OCI-LY7 (cell line): Measurements from ENCODE around the gene FOXN3. TPM values are rescaled to one million over a fixed set of nuclear protein-coding genes. Genes with fewer than 3 reads are reported as not detected.

Experiments used
- BruUV-seq: library from RNA; stranded (reverse); fragments of 400-500 nt; replicated peaks from 2 replicates; lab custom pipeline; 2021; lab: Mats Ljungman, UMichigan
- CTCF ChIA-PET: fragments of 300-600 bp; sonication (Branson Sonifier 250); formaldehyde crosslinking; loops from one replicate; lab custom pipeline; 2022; ENCODE audit warnings: antibody characterized with exemption; ENCODE audit not compliant: unreplicated experiment; lab: Charles Lee
- POLR2A ChIA-PET: fragments of 300-600 bp; sonication (Branson Sonifier 250); formaldehyde crosslinking; loops from one replicate; lab custom pipeline; 2022; ENCODE audit warnings: antibody characterized with exemption; lab: Charles Lee
- DNase-seq: peaks from one replicate; pipeline ENCODE4 v3.0.0-alpha.2; 2015; ENCODE audit warnings: low spot score
- H2AFZ ChIP-seq: fragments of 200-600 bp; sonication (generic), shearing (Covaris generic); 2 replicates; pipeline ENCODE4 v1.6.1; 2014; ENCODE audit warnings: mild to moderate bottlenecking, antibody characterized with exemption, low read length, moderate library complexity
- H3K27ac ChIP-seq: fragments of 200-600 bp; sonication (generic); 2 replicates; pipeline ENCODE4 v1.5.1; 2014; ENCODE audit warnings: mixed run types, low read depth, mild to moderate bottlenecking, moderate library complexity, low read length, inconsistent platforms; ENCODE audit not compliant: poor library complexity, severe bottlenecking
- H3K36me3 ChIP-seq: fragments of 200-600 bp; sonication (generic); 2 replicates; pipeline ENCODE4 v1.6.1; 2014; ENCODE audit warnings: mild to moderate bottlenecking, antibody characterized with exemption, low read length, moderate library complexity, mixed read lengths; ENCODE audit not compliant: insufficient read depth
- H3K4me1 ChIP-seq: fragments of 200-600 bp; sonication (generic); 2 replicates; pipeline ENCODE4 v1.5.1; 2014; ENCODE audit warnings: mild to moderate bottlenecking, low read length; ENCODE audit not compliant: insufficient read depth, poor library complexity, severe bottlenecking
- H3K4me2 ChIP-seq: fragments of 200-600 bp; sonication (generic); 2 replicates; pipeline ENCODE4 v1.6.1; 2014; ENCODE audit warnings: mild to moderate bottlenecking, low read length
- H3K4me3 ChIP-seq: fragments of 200-600 bp; sonication (generic); 2 replicates; pipeline ENCODE4 v1.5.1; 2014; ENCODE audit warnings: mild to moderate bottlenecking, low read depth, low read length; ENCODE audit not compliant: poor library complexity, severe bottlenecking
- H3K79me2 ChIP-seq: fragments of 200-600 bp; sonication (generic); 2 replicates; pipeline ENCODE4 v1.6.1; 2016; ENCODE audit warnings: low read depth, mild to moderate bottlenecking, low read length, moderate library complexity, mixed read lengths; ENCODE audit not compliant: insufficient read depth
- H3K9me2 ChIP-seq: fragments of 200-600 bp; sonication (generic); 2 replicates; pipeline ENCODE4 v1.6.1; 2016; ENCODE audit warnings: mild to moderate bottlenecking, low read length, mixed read lengths; ENCODE audit not compliant: insufficient read depth
- H3K9me3 ChIP-seq: fragments of 200-600 bp; sonication (generic); 2 replicates; pipeline ENCODE4 v1.6.1; 2014; ENCODE audit warnings: mild to moderate bottlenecking, mixed run types, low read length, mixed read lengths
- H4K20me1 ChIP-seq: fragments of 200-600 bp; sonication (generic); 2 replicates; pipeline ENCODE4 v1.6.1; 2014; ENCODE audit warnings: mild to moderate bottlenecking, antibody characterized with exemption, low read length, moderate library complexity, mixed read lengths; ENCODE audit not compliant: insufficient read depth
- CTCF ChIP-seq: fragments of 200-600 bp; sonication (generic); conservative IDR thresholded peaks from 2 replicates; pipeline ENCODE4 v1.5.1; 2014; ENCODE audit warnings: mild to moderate bottlenecking, antibody characterized with exemption, low read length, moderate library complexity, mixed read lengths
- EZH2phosphoT487 ChIP-seq: fragments of 200-600 bp; sonication (generic); IDR thresholded peaks from 2 replicates; pipeline ENCODE4 v1.6.1; 2018; ENCODE audit warnings: low read depth, borderline replicate concordance, mild to moderate bottlenecking, mixed run types, antibody characterized with exemption, low read length, moderate library complexity, mixed read lengths
- intact Hi-C: fragments of 100-400 bp; cut with micrococcal nuclease; formaldehyde crosslinking; loops from one replicate; pipeline ENCODE4 v1.10.0; 2022; ENCODE audit not compliant: unreplicated experiment
- total RNA-seq, 2 experiments: library from RNA; depleted of rRNA in 1 of 2; stranded (reverse); fragments of >200 nt in 1 of 2; shearing (Covaris generic) in 1 of 2; gene quantifications; 2 replicates each; pipeline ENCODE4 v1.2.3, GENCODE V29; 2014 to 2022

Gene FOXN3
- total RNA-seq, 2 experiments from 2014 or later: 77.7 to 102 TPM

GRCh38 chr14:89283327-89284060 is 133.5 kb downstream of the FOXN3 start:
- Histone ChIP-seq H3K9me3 (no peaks in the 10 kb centered on the region), H3K9me2 (no peaks in the 10 kb centered on the region), H2AFZ (no peak overlapping the region), H3K36me3 (peaks cover 15% of the 10 kb centered on the region), H3K79me2 (no peaks in the 10 kb centered on the region), H3K4me3 (no peak overlapping the region), H3K27ac (no peak overlapping the region), H3K4me1 (no peaks in the 10 kb centered on the region), H3K4me2 (no peak overlapping the region), H4K20me1 (no peaks in the 10 kb centered on the region)
- DNase-seq: no peak
- ChIA-PET POLR2A (interaction anchor here (0.7 kb wide), 1 partner anchor 147 kb away, joined by 3 read pairs; no protein-coding TSS in a partner anchor), CTCF (interaction anchor here (0.5 to 0.6 kb wide), 4 partner anchors 35 to 699 kb away, joined by 3 to 9 read pairs (median 4); no protein-coding TSS in a partner anchor)
- no TSS peak for BruUV-seq
- intact Hi-C loops: no loop called here
- TF ChIP-seq EZH2phosphoT487: no peak
- no peak for TF ChIP-seq CTCF

GRCh38 chr14:89282191-89282590 is 134.8 kb downstream of the FOXN3 start:
- no peak overlapping the region for H3K4me2 ChIP-seq
- no TSS peak for BruUV-seq
- H2AFZ ChIP-seq: no peak overlapping the region
- no peak overlapping the region for H3K4me3 ChIP-seq
- no peaks in the 10 kb centered on the region for H3K9me2 ChIP-seq
- H3K27ac ChIP-seq: no peak overlapping the region
- H3K4me1 ChIP-seq: no peaks in the 10 kb centered on the region
- peaks cover 15% of the 10 kb centered on the region for H3K36me3 ChIP-seq
- intact Hi-C loops: no loop called here
- POLR2A ChIA-PET: no interaction called here
- no peaks in the 10 kb centered on the region for H4K20me1 ChIP-seq
- H3K79me2 ChIP-seq: no peaks in the 10 kb centered on the region
- CTCF ChIA-PET: no interaction called here
- no peak for TF ChIP-seq CTCF
- no peak for TF ChIP-seq EZH2phosphoT487
- H3K9me3 ChIP-seq: no peaks in the 10 kb centered on the region
- no peak for DNase-seq

GRCh38 chr14:89280600-89280999 is 136.4 kb downstream of the FOXN3 start:
- Histone ChIP-seq H3K4me1 (no peaks in the 10 kb centered on the region), H3K4me2 (no peak overlapping the region), H4K20me1 (no peaks in the 10 kb centered on the region), H3K4me3 (no peak overlapping the region), H3K9me3 (no peaks in the 10 kb centered on the region), H2AFZ (no peak overlapping the region), H3K79me2 (no peaks in the 10 kb centered on the region), H3K9me2 (no peaks in the 10 kb centered on the region), H3K36me3 (peaks cover 15% of the 10 kb centered on the region), H3K27ac (no peak overlapping the region)
- TF ChIP-seq CTCF (no peak), EZH2phosphoT487 (no peak)
- DNase-seq: no peak
- intact Hi-C loops: no loop called here
- POLR2A ChIA-PET: interaction anchor here (1.1 kb wide), 1 partner anchor 372 kb away, joined by 3 read pairs; no protein-coding TSS in a partner anchor
- no TSS peak for BruUV-seq
- CTCF ChIA-PET: no interaction called here
